ENCODE results near the gene PIP5K1C.
"Not testable (repeated sequence)": the region's sequence is repeated elsewhere in the genome, so short reads cannot be mapped to it uniquely, and the experiment has no call there.

PIP5K1C gene

DNA sequence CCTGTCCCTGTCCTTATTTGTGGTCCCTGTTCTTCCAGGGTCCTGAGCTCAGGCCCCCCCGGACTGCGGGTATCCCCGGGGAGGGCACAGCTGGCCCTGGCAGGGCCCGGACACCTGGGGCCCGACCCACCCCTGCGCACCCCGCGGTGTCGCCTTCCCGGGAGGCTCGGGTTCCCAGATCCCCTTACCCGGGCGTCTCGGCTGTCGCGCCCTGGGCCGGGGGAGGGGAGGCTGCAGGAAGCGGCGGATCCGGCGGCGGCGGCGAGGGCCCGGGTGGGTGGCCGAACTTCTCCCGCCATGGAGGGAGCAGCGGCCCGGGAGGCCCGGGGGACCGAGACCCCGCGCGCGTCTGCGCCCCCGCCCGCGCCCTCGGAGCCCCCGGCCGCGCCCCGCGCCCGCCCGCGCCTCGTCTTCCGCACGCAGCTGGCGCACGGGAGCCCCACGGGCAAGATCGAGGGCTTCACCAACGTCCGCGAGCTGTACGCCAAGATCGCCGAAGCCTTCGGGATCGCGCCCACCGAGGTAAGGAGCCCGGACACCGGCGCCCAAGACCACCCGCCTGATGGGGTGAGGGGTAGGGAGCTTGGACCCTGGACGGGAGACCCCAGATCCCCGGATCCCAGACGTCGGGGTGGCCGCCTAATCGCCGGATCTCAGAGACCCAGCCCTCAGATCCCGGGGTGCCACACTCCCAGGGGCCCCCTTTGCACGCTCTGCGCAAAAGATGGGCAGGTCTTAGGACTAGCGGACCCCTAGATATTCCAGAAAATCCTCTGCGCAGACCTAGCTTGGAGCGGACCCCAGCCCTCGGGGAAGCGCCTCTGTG is 114.8 kb downstream of the PIP5K1C start, which contains the start of gene GIPC3:
TSS of gene GIPC3 (plus strand) at position 178 of the 826 bp plus-strand sequence. CDS start at position 298, 120 bp downstream.
- DNase-seq, result peak; percentile 42

DNA sequence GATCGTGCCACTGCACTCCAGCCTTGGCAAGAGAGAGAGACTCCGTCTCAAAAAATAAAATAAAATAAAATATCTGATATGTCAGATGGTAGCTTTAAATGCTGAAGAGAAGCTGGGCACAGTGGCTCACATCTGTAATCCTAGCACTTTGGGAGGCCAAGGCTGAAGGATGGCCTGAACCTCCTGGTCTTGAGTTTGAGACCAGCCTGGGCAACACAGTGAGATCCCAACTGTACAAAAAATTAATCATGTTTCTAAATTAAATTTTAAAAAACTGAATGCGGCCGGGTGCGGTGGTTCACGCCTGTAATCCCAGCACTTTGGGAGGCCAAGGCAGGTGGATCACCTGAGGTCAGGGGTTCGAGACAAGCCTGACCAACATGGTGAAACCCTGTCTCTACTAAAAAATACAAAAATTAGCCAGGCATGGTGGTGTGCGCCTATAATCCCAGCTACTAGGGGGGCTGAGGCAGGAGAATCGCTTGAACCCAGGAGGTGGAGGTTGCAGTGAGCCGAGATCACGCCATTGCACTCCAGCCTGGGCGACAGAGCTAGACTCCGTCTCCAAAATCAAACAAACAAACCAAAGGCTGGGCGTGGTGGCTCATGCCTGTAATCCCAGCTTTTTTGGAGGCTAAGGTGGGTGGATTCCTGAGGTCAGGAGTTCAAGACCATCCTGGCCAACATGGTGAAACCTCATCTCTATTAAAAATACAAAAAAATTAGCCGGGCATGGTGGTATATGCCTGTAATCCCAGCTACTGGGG is 116.0 kb downstream of the PIP5K1C start:
- DNase-seq, result not testable (repeated sequence)

DNA sequence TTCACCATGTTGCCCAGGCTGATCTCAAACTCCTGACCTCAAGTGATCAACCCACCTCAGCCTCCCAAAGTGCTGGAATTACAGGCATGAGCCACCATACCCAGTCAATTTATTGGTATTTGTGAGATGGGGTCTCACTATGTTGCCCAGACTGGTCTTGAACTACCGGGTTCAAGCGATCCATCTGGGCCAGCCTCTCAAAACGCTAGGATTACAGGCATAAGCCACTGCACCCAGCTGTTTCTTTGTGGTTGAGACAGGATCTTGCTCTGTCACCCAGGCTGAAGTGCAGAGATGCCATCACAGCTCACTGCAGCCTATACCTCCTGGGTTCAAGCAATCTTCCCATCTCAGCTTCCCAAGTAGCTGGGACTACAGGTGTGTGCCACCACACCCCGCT is 118.5 kb downstream of the PIP5K1C start:
- not testable (repeated sequence) for DNase-seq
